Fibroblast of peridontal ligament (primary cell): ENCODE results near the gene HACD2.
"Not testable (repeated sequence)": the region's sequence is repeated elsewhere in the genome, so short reads cannot be mapped to it uniquely, and the experiment has no call there.

ENCODE experiments used
- DNase-seq: peaks from one replicate; pipeline ENCODE4 v3.0.0-alpha.2; 2010; ENCODE audit errors: extremely low read depth

Gene HACD2

DNA sequence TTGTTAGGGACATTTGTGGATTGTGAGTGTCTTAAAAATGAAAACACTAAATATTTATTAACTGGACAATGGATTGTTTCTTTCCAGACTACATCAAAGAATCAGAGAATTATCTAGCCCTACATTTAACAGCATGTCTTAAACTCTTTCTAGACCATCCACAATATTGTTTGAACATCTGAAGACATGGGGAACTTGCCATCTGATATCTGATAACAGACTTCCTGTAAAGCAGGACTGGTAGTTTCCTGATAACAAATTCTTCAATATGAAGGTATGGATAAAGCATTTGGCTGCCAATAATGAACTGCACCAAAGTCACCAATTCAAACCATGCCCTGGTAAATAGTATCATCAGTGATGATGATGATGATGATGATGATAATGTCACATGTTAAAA lies 26.2 kb upstream of the HACD2 start:
- no peak for DNase-seq

DNA sequence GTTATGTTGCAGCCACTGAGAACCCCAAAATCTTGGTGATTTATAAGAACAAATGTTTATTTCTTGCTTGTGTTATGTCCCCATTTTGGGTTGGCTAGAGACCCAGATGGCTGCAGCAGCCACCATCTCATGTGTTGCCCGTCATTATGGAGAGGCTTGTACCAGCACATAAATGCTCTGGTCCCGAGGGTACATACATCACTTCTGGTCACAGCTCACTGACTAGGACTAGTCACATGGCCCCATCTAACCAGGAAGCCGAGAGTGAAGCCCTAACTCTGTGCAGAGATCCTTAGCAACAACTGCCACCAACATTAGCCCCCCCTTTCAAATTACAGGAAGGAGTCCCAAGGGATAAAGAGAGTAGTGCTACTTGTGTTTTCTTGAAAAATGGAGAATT lies 25.5 kb upstream of the HACD2 start:
- no peak for DNase-seq

DNA sequence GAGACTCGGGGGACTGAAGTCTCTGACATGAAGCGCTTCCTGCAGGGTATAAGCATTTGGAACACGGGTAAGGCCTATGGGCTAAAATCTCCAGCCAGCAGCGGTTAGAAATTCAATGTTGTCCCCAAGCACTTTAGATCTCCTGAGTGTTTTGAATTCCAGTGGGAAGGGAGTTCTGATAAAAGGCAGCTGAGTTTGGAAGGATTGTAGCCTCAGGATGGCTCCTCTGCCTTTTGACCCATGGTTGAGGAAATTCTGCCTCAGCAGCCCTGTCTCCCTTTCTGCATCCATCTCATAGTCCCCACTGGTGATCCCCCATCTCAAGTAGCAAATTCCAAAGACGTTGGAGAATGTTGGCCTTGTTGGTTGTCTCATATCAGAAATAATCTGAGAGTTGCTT lies 24.2 kb upstream of the HACD2 start:
- DNase-seq = no peak

DNA sequence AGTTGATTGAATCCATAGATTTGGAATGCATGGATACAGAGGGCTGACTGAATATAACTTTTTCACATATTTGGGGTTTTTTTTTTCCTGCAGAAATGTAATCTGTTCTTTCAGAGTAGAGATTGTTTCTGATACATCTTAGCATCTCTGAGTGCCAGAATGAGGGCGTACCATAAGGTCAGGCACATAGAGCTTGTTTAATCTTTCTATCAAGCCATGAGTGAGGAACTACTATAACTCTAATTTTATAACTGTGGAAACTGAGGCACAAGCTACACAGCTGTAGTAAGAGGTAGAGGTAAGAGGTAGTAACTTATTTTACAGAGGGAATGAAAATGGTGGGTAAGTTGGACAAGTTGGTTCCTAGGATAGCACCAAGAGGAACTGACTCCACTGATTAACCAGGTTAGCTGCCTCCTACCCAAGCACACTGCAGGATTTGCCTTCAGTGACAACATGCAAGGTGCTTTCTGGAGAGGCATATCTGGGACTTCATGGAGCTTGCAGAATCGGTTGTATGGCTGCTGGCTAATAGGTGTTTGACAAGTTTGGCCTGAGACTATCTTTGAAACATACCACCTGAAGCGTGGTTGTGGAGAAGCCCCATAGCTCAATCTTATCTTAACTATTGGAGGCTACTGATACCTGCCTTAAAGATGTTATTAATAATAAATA lies 23.5 kb upstream of the HACD2 start:
- DNase-seq = no peak

DNA sequence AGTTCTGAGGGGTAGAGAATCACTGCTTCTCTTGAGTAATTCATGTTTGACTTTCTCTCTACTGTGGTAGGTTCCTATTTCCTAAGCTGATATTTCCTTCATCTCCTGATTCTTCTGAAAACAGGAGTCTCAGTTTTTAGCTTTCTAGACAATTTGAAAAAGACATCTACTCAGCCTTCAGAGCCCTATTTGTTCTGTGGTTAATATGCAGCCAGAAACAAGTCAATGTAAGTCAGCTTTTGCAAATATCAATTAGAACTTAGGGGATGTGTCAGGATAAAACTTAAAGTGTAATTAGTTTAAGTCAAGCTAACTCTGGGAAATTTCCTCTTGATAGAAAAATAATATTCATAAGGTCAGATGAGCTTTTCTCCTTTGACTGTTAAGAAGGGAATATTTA lies 21.7 kb upstream of the HACD2 start:
- no peak for DNase-seq

DNA sequence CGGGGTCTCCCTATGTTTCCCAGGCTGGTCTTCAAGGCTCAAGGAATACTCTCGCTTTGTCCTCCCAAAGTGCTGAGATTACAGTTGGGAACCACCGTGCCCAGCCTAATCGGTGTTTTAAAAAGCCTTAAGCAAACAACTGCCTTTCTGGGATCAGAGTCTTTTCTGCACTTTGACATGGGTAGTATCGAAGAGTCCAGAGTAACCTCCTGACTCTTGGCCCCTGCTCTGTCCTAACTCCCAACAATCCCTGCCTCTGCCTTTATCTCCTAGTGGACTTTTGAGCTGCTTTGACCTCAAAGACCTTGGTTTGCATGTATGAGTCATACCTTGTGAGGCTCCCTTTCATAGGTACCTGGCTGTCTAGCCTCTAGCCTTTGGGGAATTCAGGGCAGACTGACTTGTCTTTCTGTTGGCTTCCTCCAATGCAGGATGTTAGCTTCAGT lies 21.0 kb upstream of the HACD2 start:
- no peak for DNase-seq

DNA sequence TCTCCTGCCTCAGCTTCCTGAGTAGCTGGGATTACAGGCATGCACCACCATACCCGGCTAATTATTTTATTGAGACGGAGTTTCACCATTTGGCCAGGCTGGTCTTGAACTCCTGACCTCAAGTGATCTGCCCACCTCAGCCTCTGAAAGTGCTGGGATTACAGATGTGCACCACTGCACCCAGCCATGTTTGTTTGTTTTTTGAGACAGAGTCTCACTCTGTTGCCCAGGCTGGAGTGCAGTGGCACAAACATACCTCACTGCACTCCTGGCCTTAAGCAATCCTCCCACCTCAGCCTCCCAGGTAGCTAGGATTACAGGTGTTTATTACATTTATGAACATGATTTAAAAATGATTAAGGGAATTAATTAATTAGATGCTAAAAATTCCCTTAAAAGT lies 18.3 kb upstream of the HACD2 start:
- not testable (repeated sequence) for DNase-seq

DNA sequence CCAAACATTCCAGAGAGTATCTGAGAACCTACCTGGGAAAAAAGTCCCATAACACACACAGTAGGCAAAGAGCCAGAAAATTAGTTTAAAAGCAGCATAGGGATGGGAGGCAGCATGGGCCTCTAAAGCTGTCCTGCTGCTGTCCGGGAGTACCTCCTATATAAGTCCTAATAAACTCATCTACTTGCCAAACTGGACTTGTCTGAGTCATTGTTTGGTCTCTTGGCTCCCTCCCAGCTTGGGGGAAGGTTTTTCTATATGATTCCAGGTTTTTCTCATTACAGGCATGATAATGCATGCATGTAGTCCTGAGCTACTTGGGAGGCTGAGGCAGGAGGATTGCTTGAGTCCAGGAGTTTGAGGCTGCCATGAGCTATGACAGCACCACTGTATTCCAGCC lies 17.5 kb upstream of the HACD2 start:
- peak; percentile 79 for DNase-seq

DNA sequence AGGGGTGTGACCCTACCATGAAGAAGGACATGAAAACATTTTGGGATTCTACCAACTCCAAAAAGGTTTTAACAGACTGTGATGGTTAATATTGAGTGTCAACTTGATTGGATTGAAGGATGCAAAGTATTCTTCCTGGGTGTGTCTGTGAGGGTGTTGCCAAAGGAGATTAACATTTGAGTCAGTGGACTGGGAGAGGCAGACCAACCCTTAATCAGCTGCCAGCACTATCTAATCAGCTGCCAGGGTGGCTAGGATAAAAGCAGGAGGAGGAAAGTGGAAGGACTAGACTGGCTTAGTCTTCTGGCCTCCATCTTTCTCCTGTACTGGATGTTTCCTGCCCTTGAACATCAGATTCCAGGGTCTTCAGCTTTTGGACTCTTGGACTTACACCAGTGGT lies 16.0 kb upstream of the HACD2 start:
- not testable (repeated sequence) for DNase-seq

DNA sequence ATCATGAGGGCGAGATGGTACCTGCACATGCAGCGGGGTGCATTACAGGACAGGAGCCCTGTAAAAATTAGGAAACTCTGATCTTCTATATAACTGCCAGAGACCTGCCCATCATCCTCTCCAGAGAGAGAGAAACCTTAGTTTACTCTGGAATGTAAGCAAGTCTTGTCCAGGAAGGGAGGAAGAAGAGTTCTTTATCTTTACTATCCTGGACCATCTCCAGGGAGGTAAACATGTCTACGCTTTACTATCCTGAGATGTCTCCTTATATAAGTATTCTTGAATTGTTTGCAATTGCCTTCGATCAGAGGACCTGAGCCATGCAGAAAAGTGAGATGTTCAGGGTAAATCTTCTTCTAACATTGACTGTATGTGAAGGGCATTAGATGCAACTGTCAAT lies 12.7 kb upstream of the HACD2 start:
- DNase-seq = no peak

DNA sequence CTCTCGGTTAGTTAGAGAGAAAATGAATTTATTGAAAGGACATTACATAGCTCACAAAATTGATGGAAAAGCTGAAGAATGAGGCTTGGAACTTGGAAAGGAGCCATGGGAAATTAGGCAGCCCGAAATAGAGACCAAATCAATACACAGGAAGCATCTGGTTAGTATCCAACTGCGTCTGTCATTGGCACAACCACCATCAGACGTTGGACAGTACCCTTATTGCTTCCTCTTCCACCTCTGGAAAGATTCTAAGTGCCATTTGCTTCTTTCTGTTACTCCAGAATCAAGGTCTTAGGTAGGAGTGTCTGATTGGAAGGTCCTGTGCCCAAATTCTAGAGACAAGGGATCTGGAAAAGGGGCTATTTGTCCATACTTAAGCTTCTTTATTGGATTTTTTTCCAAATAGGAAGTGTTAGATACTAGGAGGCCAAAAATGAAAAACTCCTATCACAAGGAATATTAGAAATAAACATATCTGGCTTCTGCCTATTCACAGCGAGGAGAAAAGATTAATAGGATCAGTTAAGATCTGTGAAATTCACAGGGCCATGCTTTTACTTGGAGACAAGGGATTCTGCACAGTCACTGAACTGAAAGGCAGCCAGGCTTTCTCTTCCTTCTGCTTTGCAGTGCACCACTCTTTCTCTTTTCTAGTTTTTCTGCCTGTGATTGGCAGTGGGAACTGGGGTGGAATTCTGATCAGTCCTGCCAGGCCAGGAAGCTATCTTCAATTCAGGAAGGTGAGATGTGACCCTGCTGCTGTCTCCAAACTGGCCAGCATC lies 10.7 kb upstream of the HACD2 start:
- DNase-seq = no peak

DNA sequence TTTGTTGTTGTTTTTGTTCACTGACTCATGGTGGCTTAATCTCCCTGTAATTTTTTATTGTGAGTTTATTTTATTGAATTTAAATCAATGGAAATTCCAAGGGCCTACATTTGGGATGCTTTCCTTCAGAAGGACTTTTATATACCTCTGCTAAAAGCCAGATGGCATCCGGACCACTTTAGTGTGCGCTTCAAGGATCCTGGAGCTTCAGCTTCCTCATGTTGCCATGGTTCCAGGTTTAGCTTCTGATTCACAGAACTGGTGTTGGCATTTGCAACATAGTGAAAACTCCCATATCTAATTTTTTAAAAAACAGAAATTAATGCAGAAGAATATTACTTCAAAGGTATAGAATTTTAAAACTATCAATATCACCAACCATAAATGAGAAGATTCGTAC lies 8.5 kb upstream of the HACD2 start:
- DNase-seq = no peak

DNA sequence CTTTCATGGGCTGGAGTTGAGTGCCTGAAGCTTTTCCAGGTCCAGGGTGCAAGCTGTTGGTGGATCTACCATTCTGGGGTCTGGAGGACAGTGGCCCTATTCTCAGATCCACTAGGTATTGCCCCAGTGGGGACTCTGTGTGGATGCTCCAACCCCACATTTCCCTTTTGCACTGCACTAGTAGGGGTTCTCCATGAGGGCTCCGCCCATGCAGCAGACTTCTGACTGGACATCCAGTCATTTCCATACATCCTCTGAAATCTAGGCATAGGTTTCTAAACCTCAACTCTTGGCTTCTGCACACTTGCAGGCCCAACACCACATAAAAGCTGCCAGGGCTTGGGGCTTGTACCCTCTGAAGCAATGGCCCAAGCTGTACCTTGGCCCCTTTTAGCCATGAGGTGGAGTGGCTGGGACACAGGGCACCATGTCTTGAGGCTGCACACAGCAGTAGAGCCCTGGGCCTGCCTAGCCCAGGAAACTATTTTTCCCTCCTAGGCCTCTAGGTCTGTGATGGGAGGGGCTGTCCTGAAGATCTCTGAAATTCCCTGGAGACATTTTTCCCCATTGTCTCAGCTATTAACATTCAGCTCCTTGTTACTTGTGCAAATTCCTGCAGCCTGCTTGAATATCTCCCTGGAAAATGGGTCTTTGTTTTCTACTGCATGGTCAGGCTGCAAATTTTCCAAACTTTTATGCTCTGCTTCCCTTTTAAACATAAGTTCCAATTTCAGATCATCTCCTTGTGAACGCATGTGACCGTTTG lies 6.0 kb upstream of the HACD2 start:
- no peak for DNase-seq

DNA sequence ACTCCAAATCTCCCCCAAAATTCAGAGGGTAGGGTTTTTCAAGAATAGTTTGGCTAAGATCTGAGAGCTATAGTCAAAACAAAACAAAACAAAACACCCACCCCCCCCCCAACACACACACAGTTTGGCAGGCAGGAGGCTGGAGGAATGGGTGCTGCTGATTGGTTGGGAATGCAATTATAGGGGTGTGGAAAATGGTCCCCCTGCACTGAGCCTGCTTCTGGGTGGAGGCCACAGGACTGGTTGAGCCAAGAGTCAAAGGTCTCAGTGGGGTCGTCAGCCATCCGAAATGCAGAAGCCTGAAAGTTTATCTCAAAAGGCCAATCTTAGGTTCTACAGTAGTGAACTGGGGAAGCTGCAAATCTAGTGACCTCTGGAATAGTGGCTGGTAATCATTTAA lies 2.5 kb upstream of the HACD2 start:
- DNase-seq = no peak

DNA sequence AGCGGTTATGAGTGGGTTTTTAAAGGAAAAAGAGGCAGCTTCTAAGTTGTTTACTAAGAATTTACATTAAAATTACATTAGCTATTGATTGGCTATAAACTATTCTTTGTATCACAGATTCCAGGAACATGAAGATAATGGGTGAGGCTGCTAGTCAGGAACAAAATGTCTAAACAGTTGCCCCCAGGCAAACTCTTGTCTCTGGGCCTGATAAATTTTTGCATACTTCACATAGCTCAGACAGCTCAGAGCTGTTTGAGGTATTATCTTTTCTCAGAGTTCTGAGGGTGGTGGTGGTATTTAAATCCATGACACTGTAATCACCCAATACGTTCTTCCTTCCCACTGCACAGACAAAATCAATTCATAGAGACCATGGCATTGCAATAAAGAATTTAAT lies 2.1 kb upstream of the HACD2 start:
- DNase-seq = no peak

DNA sequence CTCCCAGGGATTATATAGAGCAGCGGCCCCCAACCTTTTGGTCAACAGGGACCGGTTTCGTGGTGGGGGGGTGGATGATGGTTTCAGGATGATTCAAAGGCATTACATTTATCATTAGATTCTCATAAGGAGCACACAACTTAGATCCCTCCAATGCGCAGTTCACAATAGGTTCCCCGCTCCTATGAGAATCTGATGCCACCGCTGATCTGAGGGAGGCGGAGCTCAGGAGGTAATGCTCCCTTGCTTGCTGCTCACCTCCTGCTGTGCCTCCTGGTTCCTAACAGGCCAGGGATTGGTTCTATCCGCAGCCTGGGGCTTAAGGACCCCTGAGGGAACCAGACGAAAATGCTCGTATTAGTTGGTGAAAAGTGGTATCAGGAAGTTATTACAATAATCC lies 1.3 kb upstream of the HACD2 start:
- peak; percentile 30 for DNase-seq

DNA sequence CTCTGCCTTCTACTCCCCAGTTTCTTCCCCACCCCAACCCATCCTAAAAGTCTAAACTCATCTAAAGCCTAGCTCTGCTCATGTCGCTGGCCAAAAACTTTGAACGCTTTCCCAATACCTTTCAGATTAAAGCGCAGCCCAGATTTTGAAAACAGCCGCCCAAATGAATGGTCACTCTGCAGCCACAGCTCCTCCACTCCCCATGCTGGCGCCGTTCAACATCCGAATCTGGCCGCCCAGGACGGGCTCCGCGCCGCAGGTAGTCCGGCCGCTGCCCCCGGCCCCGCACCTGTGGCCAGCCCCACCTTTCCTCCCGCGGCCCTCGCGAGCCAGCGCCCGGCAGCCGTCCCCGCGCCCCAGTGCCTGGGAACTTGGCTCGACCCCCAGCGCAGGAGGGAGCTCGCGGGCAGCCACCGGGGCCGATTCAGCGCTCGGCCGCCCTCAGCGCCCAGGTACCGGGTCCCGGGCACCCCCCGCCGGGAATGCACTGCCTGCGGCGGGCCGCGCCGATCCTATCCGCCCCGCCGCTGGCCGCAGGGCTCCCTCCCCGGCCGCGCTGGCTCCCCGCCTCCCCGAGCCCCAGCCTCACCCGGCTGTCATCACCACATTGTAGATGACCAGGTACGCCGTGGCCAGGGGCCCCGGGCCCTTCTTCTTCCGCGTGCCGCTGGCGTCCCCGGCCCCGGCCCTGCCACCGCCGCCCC lies 417 bp downstream of the HACD2 start:
- DNase-seq = peak; percentile 19

DNA sequence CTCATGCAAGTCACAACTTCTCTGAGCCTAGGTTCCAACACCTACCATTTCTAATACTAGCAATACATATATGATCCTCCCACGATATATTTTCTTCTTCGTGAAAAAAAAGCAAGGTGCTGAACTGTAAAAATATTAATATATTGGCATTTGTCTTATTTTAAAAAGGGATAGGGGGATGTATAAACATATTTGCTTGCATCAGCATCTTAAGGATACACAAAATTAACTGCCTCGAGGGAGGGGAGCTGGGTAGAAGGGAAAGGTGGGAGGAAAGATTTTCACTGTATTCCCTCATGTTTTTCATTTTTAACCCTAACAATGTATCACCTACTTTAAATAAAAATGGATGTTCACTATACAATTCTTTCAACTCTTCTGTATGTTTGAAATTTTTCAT lies 1.3 kb downstream of the HACD2 start:
- no peak for DNase-seq

DNA sequence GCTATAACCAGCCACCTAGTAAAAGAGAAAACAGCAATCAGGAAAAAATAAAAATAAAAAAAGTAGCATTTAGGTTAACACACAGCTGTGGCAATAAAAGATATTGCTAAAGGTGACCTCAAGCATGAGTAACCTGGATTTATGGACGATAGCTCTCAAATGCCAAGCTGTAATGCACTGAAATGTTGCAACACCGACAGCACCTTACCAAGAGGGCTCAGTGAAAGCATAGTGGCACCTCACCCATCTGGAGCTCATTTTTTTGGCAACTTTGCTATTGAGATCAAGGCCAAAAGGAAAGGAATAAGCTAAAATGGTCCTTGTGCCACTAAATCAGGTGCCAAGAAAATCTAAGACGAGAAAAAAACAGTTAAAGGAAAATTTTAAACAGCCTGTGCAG lies 2.5 kb downstream of the HACD2 start:
- no peak for DNase-seq

DNA sequence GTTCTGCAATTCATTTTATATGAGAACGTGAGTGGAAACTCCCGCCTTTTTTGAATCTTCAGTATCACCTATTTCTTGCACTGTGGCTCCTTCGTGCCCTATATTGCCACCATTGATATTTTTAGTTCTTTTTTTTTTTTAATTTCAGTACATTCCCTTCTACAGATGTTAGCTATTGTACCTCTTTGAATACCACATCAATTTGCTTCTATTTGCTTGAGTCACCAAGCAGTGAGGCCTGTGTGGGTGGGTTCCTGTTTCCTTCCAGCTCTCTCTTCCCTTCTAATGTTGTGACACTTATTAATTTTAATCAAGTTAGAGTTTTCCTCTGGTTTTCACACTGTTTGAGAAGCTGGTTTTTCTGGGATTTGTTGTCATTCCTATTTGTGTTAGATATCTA lies 8.7 kb downstream of the HACD2 start:
- no peak for DNase-seq

DNA sequence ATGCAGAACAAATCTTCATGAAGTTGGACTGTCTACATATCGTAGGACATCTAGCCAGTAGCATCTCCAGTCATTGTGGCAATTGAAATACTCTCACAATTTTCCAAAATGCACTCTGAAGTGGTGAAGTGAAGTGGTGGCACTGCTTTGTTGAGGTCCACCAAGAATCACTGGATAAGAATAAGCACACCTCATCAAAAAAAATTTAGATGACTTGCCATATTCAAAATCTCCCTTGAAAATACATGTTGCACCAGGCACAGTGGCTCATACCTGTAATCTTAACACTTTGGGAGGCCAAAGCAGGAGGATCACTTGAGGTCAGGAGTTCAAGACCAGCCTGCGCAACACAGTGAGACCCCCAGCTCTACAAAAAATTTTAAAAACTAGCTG lies 12.9 kb downstream of the HACD2 start:
- DNase-seq = no peak

DNA sequence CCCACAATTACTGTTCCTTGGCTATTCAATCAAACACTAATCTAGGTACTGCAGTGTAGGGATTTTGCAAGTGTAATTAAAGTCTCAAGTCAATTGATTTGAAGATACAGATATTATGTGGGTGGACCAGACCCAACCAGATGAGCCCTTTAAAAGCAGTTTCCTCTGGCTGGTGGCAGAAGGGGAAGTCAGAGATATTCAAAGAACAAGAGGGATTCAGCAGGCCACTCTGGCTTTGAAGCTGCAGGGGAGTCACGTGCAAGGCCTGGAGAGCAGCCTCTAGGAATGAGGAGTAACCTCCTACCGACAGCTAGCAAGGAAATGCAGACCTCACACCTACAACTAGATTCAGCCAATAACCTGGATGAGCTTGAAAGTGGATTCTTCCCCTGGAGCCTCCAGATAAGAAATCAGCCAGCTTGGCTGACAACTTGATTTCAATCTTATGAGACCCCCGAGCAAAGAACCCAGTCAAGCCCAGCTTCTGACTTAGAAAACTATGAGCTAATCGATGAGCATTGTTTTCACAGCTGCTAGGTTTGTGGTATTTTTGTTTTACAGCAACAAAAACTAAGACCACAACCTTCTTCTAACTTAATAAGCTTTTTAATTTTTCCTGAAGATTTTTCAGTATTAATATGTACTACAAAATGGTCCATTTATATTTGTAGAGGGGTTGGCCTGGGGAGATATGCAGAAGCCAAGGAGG lies 13.4 kb downstream of the HACD2 start:
- no peak for DNase-seq
